H1 (cell line): ENCODE measurements around the gene RAD9A. TPM values are rescaled to one million over a fixed set of nuclear protein-coding genes. Genes with fewer than 3 reads are reported as not detected.

Source experiments
- CTCF ChIA-PET: fragments of 300-600 bp; sonication (Branson Sonifier 250); formaldehyde crosslinking; loops from one replicate; lab custom pipeline; 2021; ENCODE audit not compliant: partially characterized antibody; lab: Charles Lee
- POLR2A ChIA-PET: fragments of 300-600 bp; sonication (Branson Sonifier 250); formaldehyde crosslinking; loops from one replicate; lab custom pipeline; 2021; ENCODE audit warnings: inconsistent platforms; ENCODE audit not compliant: partially characterized antibody; lab: Charles Lee
- DNase-seq, 2 experiments: peaks; one replicate each; pipeline versions ENCODE4 v3.0.0 to v3.0.0-alpha.2; 2010 to 2022; ENCODE audit warnings: low spot score in 2 of 2, low read depth in 1 of 2, mixed read lengths in 1 of 2
- FAIRE-seq: peaks from 2 replicates; lab custom pipeline; 2011; peaks lifted over from hg19 to GRCh38; lab: Jason Lieb, UNC
- H2AFZ ChIP-seq: 2 replicates; pipeline ENCODE4 v1.8.1; 2012; ENCODE audit warnings: low read length, inconsistent platforms
- H2AK5ac ChIP-seq: 2 replicates; pipeline ENCODE4 v1.6.1; 2013; ENCODE audit warnings: low read depth, low read length
- H2BK120ac ChIP-seq: replicated peaks from 2 replicates; pipeline ENCODE3; 2013; ENCODE audit warnings: low read depth, low read length, inconsistent platforms
- H2BK12ac ChIP-seq: 2 replicates; pipeline ENCODE4 v1.6.1; 2013; ENCODE audit warnings: low read depth, low read length
- H2BK15ac ChIP-seq: 2 replicates; pipeline ENCODE4 v1.6.1; 2013; ENCODE audit warnings: low read length
- H2BK20ac ChIP-seq: 2 replicates; pipeline ENCODE4 v1.6.1; 2013; ENCODE audit warnings: low read length
- H2BK5ac ChIP-seq: 2 replicates; pipeline ENCODE4 v1.6.1; 2013; ENCODE audit warnings: low read depth, low read length
- H3K14ac ChIP-seq: 2 replicates; pipeline ENCODE4 v1.6.1; 2013; ENCODE audit warnings: inconsistent platforms; ENCODE audit not compliant: insufficient read length
- H3K18ac ChIP-seq: 2 replicates; pipeline ENCODE4 v1.6.1; 2013; ENCODE audit warnings: low read length; ENCODE audit errors: extremely low read depth
- H3K23ac ChIP-seq: 2 replicates; pipeline ENCODE4 v1.6.1; 2013; ENCODE audit warnings: inconsistent platforms; ENCODE audit not compliant: insufficient read length
- H3K23me2 ChIP-seq: 2 replicates; pipeline ENCODE4 v1.6.1; 2013; ENCODE audit warnings: low read depth, low read length
- H3K27ac ChIP-seq: 2 replicates; pipeline ENCODE4 v1.6.1; 2011; ENCODE audit warnings: low read depth, low read length, inconsistent platforms
- H3K27me3 ChIP-seq, 4 experiments: replicated peaks in 1 of 4; 1 replicate in 1 of 4; 2 replicates in 3 of 4; pipeline versions ENCODE4 v1.6.1 to v1.8.1; 2011 to 2013; ENCODE audit warnings: low read length in 3 of 4, mild to moderate bottlenecking in 3 of 4, inconsistent platforms in 2 of 4, mixed read lengths in 2 of 4, moderate library complexity in 1 of 4; ENCODE audit not compliant: control insufficient read depth in 3 of 4, insufficient read depth in 3 of 4; ENCODE audit errors: extremely low read depth in 1 of 4
- H3K36me3 ChIP-seq, 4 experiments: 2 replicates each; pipeline versions ENCODE4 v1.6.1 to v1.8.1; 2011 to 2013; ENCODE audit warnings: mild to moderate bottlenecking in 4 of 4, low read length in 3 of 4, moderate library complexity in 2 of 4, control low read depth in 1 of 4, inconsistent platforms in 1 of 4; ENCODE audit not compliant: insufficient read depth in 4 of 4, control insufficient read depth in 2 of 4
- H3K4ac ChIP-seq: replicated peaks from 2 replicates; pipeline ENCODE3; 2013; ENCODE audit warnings: low read length, low read depth, mixed read lengths, inconsistent platforms; ENCODE audit not compliant: insufficient read length
- H3K4me1 ChIP-seq, 4 experiments: replicated peaks in 1 of 4; 1 replicate in 1 of 4; 2 replicates in 3 of 4; pipeline versions ENCODE4 v1.6.1 to v1.8.1; 2011 to 2013; ENCODE audit warnings: low read length in 3 of 4, inconsistent platforms in 2 of 4, mixed read lengths in 1 of 4; ENCODE audit not compliant: insufficient read depth in 4 of 4, control insufficient read depth in 3 of 4
- H3K4me2 ChIP-seq, 2 experiments: 2 replicates each; pipeline versions ENCODE4 v1.6.1 to v1.8.1; 2011 to 2013; ENCODE audit warnings: low read depth in 2 of 2, low read length in 2 of 2, control low read depth in 1 of 2, inconsistent platforms in 1 of 2, mild to moderate bottlenecking in 1 of 2; ENCODE audit not compliant: insufficient read depth in 1 of 2
- H3K4me3 ChIP-seq, 4 experiments: fragments of 200-600, 300-600 bp in 1 of 4; sonication (generic), shearing (Covaris generic), sonication (Bioruptor Twin) in 1 of 4; 2 replicates each; pipeline versions ENCODE4 v1.5.1 to v1.8.1; 2011 to 2016; ENCODE audit warnings: low read length in 4 of 4, low read depth in 3 of 4, control low read depth in 2 of 4, inconsistent platforms in 2 of 4, mild to moderate bottlenecking in 2 of 4, mixed read lengths in 1 of 4, moderate library complexity in 1 of 4; ENCODE audit not compliant: insufficient read depth in 2 of 4; ENCODE audit errors: extremely low read depth in 1 of 4
- H3K56ac ChIP-seq: replicated peaks from 2 replicates; pipeline ENCODE3; 2013; ENCODE audit warnings: low read depth, mild to moderate bottlenecking, mixed read lengths, low read length, inconsistent platforms; ENCODE audit not compliant: insufficient read length
- H3K79me1 ChIP-seq: 2 replicates; pipeline ENCODE4 v1.6.1; 2013; ENCODE audit warnings: low read depth, low read length, control low read depth
- H3K79me2 ChIP-seq, 2 experiments: 2 replicates each; pipeline versions ENCODE4 v1.6.1 to v1.8.1; 2012 to 2013; ENCODE audit warnings: low read length in 2 of 2, mild to moderate bottlenecking in 2 of 2, inconsistent platforms in 1 of 2; ENCODE audit not compliant: insufficient read depth in 2 of 2, control insufficient read depth in 1 of 2
- H3K9ac ChIP-seq, 4 experiments: replicated peaks in 1 of 4; 1 replicate in 1 of 4; 2 replicates in 3 of 4; pipeline versions ENCODE4 v1.6.1 to v1.8.1; 2011 to 2013; ENCODE audit warnings: low read depth in 3 of 4, low read length in 3 of 4, control low read depth in 2 of 4, mild to moderate bottlenecking in 2 of 4, moderate library complexity in 2 of 4, inconsistent platforms in 1 of 4; ENCODE audit errors: extremely low read depth in 1 of 4
- H3K9me3 ChIP-seq, 2 experiments: 2 replicates each; pipeline versions ENCODE4 v1.6.1 to v1.8.1; 2012 to 2013; ENCODE audit warnings: mild to moderate bottlenecking in 2 of 2, moderate library complexity in 2 of 2, control low read depth in 1 of 2, inconsistent platforms in 1 of 2, low read depth in 1 of 2, low read length in 1 of 2, mixed read lengths in 1 of 2; ENCODE audit not compliant: insufficient read depth in 2 of 2
- H4K20me1 ChIP-seq, 2 experiments: replicated peaks in 1 of 2; 2 replicates each; pipeline versions ENCODE3 to v1.8.1; 2011 to 2013; ENCODE audit warnings: inconsistent platforms in 2 of 2, low read length in 2 of 2, mild to moderate bottlenecking in 1 of 2; ENCODE audit not compliant: insufficient read depth in 2 of 2, control insufficient read depth in 1 of 2
- H4K5ac ChIP-seq: 2 replicates; pipeline ENCODE4 v1.6.1; 2013; ENCODE audit warnings: low read length, low read depth, mixed read lengths, inconsistent platforms; ENCODE audit not compliant: insufficient read length
- H4K8ac ChIP-seq: 2 replicates; pipeline ENCODE4 v1.8.0; 2013; ENCODE audit warnings: mild to moderate bottlenecking, moderate library complexity, low read length, inconsistent platforms; ENCODE audit not compliant: insufficient read depth; ENCODE audit errors: extremely low read depth
- H4K91ac ChIP-seq: replicated peaks from 2 replicates; pipeline ENCODE3; 2013; ENCODE audit warnings: low read length, mixed read lengths, inconsistent platforms; ENCODE audit not compliant: insufficient read length
- ATF2 ChIP-seq: IDR thresholded peaks from 2 replicates; pipeline ENCODE4 v1.6.1; 2012; ENCODE audit warnings: low read length, inconsistent platforms
- CBX5 ChIP-seq: fragments of 300-800, 300-1000 bp; sonication (generic); IDR thresholded peaks from 2 replicates; pipeline ENCODE4 v1.7.1; 2016; ENCODE audit warnings: antibody characterized with exemption, low read length, low read depth
- CHD1 ChIP-seq: IDR thresholded peaks from 2 replicates; pipeline ENCODE4 v1.6.1; 2012; ENCODE audit warnings: low read depth, low read length, improper control_type of control experiment
- FOSL1 ChIP-seq: IDR thresholded peaks from 2 replicates; pipeline ENCODE4 v1.6.1; 2011; ENCODE audit warnings: mild to moderate bottlenecking, low read depth, low read length, moderate library complexity; ENCODE audit not compliant: insufficient read depth
- MAFK ChIP-seq: IDR thresholded peaks from 2 replicates; pipeline ENCODE4 v1.6.1; 2012; ENCODE audit warnings: low read depth, mild to moderate bottlenecking, improper control_type of control experiment, low read length
- TAF7 ChIP-seq: optimal IDR thresholded peaks from 2 replicates; pipeline ENCODE3; 2011; ENCODE audit warnings: low read depth, mild to moderate bottlenecking, inconsistent platforms, low read length, moderate library complexity, borderline replicate concordance
- YY1 ChIP-seq: IDR thresholded peaks from 2 replicates; pipeline ENCODE4 v1.6.1; 2011; ENCODE audit warnings: low read depth, mild to moderate bottlenecking, low read length
- WGBS, 2 experiments: shearing (Covaris generic) in 1 of 2; methylation state at CpG; one replicate each; pipeline versions ENCODE4 v1.1.6 to v1.1.7; 2013 to 2015; ENCODE audit warnings: low lambda C conversion rate in 2 of 2, mixed read lengths in 2 of 2, inconsistent platforms in 1 of 2, low coverage in 1 of 2, missing lambda C conversion rate in 1 of 2; ENCODE audit not compliant: insufficient replicate concordance in 2 of 2, insufficient coverage in 1 of 2, insufficient read length in 1 of 2; ENCODE audit errors: extremely low coverage in 1 of 2, missing lambda C conversion rate in 1 of 2; 5-methylcytosine and 5-hydroxymethylcytosine counted together
- polyA plus RNA-seq, 7 experiments: library from polyadenylated mRNA; depleted of rRNA in 3 of 7; stranded (reverse) in 5 of 7; unstranded in 2 of 7; fragments of >200 nt in 5 of 7; fragments of 200-250 nt in 2 of 7; gene quantifications; 1 replicate in 5 of 7; 2 replicates in 1 of 7; 4 replicates in 1 of 7; pipeline versions ENCODE4 v1.2.1 to v1.2.3, GENCODE V29; 2011 to 2013; ENCODE audit warnings: missing spikeins in 2 of 7, mixed read lengths in 2 of 7
- total RNA-seq: library from RNA; stranded (reverse); fragmentation: NEBNext Ultra II Directional; extraction: Animal tissue kit (Norgen Biotek cat#: 25700); gene quantifications from 2 replicates; pipeline ENCODE4 v1.2.1, GENCODE V29; 2021
- TF ChIP-seq, protein P1 (sequence below): IDR thresholded peaks from 2 replicates; pipeline ENCODE4 v1.6.1; 2011; ENCODE audit warnings: low read depth, mild to moderate bottlenecking, low read length; ENCODE audit not compliant: insufficient read depth
- TF ChIP-seq, protein P2 (sequence below): IDR thresholded peaks from 2 replicates; pipeline ENCODE4 v1.6.1; 2011; ENCODE audit warnings: low read length, improper control_type of control experiment

The RAD9A gene
- total and polyA plus RNA-seq, 2 of the 8 experiments (the other 6 are each of a cell fraction or from before 2014, with no cell fraction given) = 22.2 to 25.5 TPM

DNA sequence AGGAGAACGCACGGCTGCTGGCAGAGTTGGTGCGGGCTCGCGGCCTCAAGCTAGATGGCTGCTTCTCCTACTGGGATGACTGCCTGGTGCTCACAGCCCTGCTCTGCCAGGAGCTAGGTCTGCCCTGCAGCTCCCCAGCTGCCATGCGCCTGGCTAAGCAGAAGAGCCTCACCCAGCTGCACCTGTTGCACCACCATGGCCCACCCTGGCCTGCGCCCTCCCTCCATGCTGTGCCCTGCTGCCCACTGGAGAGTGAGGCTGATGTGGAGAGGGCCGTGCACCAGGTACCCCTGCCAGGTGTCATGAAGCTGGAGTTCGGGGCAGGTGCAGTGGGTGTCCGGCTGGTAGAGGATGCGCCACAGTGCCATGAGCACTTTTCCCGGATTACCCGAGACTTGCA lies 31.7 kb downstream of the RAD9A start:
- H2BK120ac ChIP-seq = no peak overlapping the region
- H3K23ac ChIP-seq = no peak overlapping the region
- no peak overlapping the region for H3K4me2 ChIP-seq
- DNase-seq = no peak
- H3K79me2 ChIP-seq = no peaks in the 10 kb centered on the region
- 0 out of 2 replicates have a peak overlapping the region, but pooled peaks have one; percentile 39 for H2BK12ac ChIP-seq
- no peak overlapping the region for H4K5ac ChIP-seq
- H3K27ac ChIP-seq = no peak overlapping the region
- no peak overlapping the region for H3K18ac ChIP-seq
- no peak overlapping the region for H3K4me3 ChIP-seq
- no peak for FAIRE-seq
- H3K9ac ChIP-seq = no peak overlapping the region
- no peak overlapping the region; the same call in 1 of the 2 replicates for H2BK15ac ChIP-seq
- POLR2A ChIA-PET = interaction anchor here (0.9 to 10.2 kb wide), 6 partner anchors 9 to 54 kb away, joined by 3 to 104 read pairs (median 4); partner anchors contain the start of genes PPP1CA and PTPRCAP
- CTCF ChIA-PET = interaction anchor here (0.5 to 1.8 kb wide), 7 partner anchors 22 to 327 kb away, joined by 3 to 7 read pairs (median 3); partner anchors contain the start of gene PPP1CA
- no peak overlapping the region for H2BK5ac ChIP-seq
- H2AK5ac ChIP-seq = no peak overlapping the region
- H4K91ac ChIP-seq = no peak overlapping the region
- H3K14ac ChIP-seq = no peak overlapping the region
- H2AFZ ChIP-seq = no peak overlapping the region
- H4K8ac ChIP-seq = no peak overlapping the region; the same call in 1 of the 2 replicates
- 93% methylated on average over 12 of the region's 13 CpGs; no CpG with 5 or more reads in 1 of the 2 experiments for WGBS, 2 experiments
- no peak overlapping the region for H3K56ac ChIP-seq
- H4K20me1 ChIP-seq = peaks cover 0 to 3% of the 10 kb centered on the region in 2 experiments
- peaks cover 14% of the 10 kb centered on the region for H3K23me2 ChIP-seq
- H3K4ac ChIP-seq = no peak overlapping the region
- H3K36me3 ChIP-seq = no peaks in the 10 kb centered on the region
- no peak overlapping the region for H2BK20ac ChIP-seq
- H3K4me1 ChIP-seq = peaks cover 0 to 9% (median 5%) of the 10 kb centered on the region in 4 experiments; a peak in 4 of 7 replicates
- H3K79me1 ChIP-seq = no peaks in the 10 kb centered on the region
- H3K27me3 ChIP-seq = peaks cover 0 to 8% (median 5%) of the 10 kb centered on the region in 4 experiments; a peak in 4 of 7 replicates
- no peaks in the 10 kb centered on the region for H3K9me3 ChIP-seq
- TF ChIP-seq YY1 (no peak), ATF2 (no peak), MAFK (no peak), CHD1 (no peak), TAF7 (no peak), CBX5 (no peak), FOSL1 (no peak)
- TF ChIP-seq, protein P1, sequence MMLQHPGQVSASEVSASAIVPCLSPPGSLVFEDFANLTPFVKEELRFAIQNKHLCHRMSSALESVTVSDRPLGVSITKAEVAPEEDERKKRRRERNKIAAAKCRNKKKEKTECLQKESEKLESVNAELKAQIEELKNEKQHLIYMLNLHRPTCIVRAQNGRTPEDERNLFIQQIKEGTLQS = no peak
- TF ChIP-seq, protein P2, sequence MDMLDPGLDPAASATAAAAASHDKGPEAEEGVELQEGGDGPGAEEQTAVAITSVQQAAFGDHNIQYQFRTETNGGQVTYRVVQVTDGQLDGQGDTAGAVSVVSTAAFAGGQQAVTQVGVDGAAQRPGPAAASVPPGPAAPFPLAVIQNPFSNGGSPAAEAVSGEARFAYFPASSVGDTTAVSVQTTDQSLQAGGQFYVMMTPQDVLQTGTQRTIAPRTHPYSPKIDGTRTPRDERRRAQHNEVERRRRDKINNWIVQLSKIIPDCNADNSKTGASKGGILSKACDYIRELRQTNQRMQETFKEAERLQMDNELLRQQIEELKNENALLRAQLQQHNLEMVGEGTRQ = no peak
